NCI-H510A (cell line): ENCODE results near the gene MXD3.
"Not testable (repeated sequence)": the region's sequence is repeated elsewhere in the genome, so short reads cannot be mapped to it uniquely, and the experiment has no call there.

Source experiments
- DNase-seq: peaks from one replicate; lab custom pipeline; 2025; lab: John Stamatoyannopoulos, UW

Gene MXD3

GRCh38 chr5:177319913-177320588 is 8.4 kb upstream of the MXD3 start:
- DNase-seq = no peak

GRCh38 chr5:177317959-177318377 is 6.3 kb upstream of the MXD3 start:
- no peak for DNase-seq

GRCh38 chr5:177316005-177316404 is 4.3 kb upstream of the MXD3 start:
- DNase-seq = no peak

- no peak for DNase-seq
These were observed 3.7 kb upstream of the MXD3 start for GRCh38 chr5:177315411-177315810.

- no peak for DNase-seq
These were observed 3.0 kb upstream of the MXD3 start for GRCh38 chr5:177314376-177315342.

- no peak for DNase-seq
These were observed 2.0 kb upstream of the MXD3 start for GRCh38 chr5:177313561-177314259.

GRCh38 chr5:177312649-177313181 is 1.0 kb upstream of the MXD3 start:
- DNase-seq = peak; percentile 21

- no peak for DNase-seq
These were observed 341 bp downstream of the MXD3 start for GRCh38 chr5:177311392-177311722.

- peak; percentile 35 for DNase-seq
These were observed 824 bp downstream of the MXD3 start for GRCh38 chr5:177310757-177311391.

- no peak for DNase-seq
These were observed 1.4 kb downstream of the MXD3 start for GRCh38 chr5:177310332-177310731.

GRCh38 chr5:177309351-177310191 is 2.1 kb downstream of the MXD3 start:
- peak; percentile 43 for DNase-seq

GRCh38 chr5:177308740-177309139 is 3.0 kb downstream of the MXD3 start:
- DNase-seq = no peak

GRCh38 chr5:177307544-177308363 is 3.9 kb downstream of the MXD3 start:
- DNase-seq = no peak

GRCh38 chr5:177306674-177307543 is 4.8 kb downstream of the MXD3 start:
- no peak for DNase-seq

- DNase-seq = not testable (repeated sequence)
These were observed 5.5 kb downstream of the MXD3 start for GRCh38 chr5:177306103-177306640.

GRCh38 chr5:177304392-177305119 is 7.1 kb downstream of the MXD3 start:
- no peak for DNase-seq

- no peak for DNase-seq
These were observed 7.7 kb downstream of the MXD3 start for GRCh38 chr5:177303925-177304391.
